SK-N-SH treated with all-trans-retinoic acid at 6 μM for 48 hours (cell line): ENCODE measurements around the gene SYNJ1.

ENCODE experiments used
- ARNTL ChIP-seq: fragments of 450-650 bp; formaldehyde crosslinking; IDR thresholded peaks from 2 replicates; pipeline ENCODE4 v1.5.0; 2020; ENCODE audit warnings: low read depth, mild to moderate bottlenecking, moderate library complexity, borderline replicate concordance
- ESRRG ChIP-seq: fragments of 250-450 bp; sonication (Bioruptor Pico); IDR thresholded peaks from 2 replicates; pipeline ENCODE4 v1.6.1; 2021; ENCODE audit warnings: mild to moderate bottlenecking
- PATZ1 ChIP-seq: fragments of 250-450 bp; sonication (Bioruptor Pico); IDR thresholded peaks from 2 replicates; pipeline ENCODE4 v1.8.0; 2020; ENCODE audit warnings: mild to moderate bottlenecking, moderate library complexity, borderline replicate concordance
- ZFP30 ChIP-seq: fragments of 450-650 bp; formaldehyde crosslinking; IDR thresholded peaks from 2 replicates; pipeline ENCODE4 v1.5.0; 2022; ENCODE audit warnings: mild to moderate bottlenecking, moderate library complexity

DNA sequence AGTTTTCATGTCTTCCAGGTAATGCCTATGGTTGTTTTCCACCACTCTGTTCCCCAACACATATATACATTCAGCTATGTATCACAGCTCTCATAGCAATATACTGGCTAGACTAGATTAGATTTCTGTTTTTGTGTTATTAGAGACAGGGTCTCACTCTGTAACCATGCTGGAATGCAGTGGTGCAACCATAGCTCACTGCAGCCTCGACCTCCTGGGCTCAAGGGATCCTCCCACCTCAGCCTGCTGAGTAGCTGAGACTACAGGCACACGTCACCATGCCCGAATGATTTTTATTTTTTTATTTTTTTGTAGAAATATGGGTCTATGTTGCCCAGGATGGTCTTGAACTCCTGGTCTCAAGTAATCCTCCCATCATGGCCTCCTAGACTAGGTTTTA is 37.7 kb downstream of the SYNJ1 start:
- TF ChIP-seq ARNTL (CRISPR knock-in tag) (no peak), PATZ1 (CRISPR knock-in tag) (no peak), ZFP30 (CRISPR knock-in tag) (no peak), ESRRG (CRISPR knock-in tag) (no peak)
